PFSK-1 (cell line): Measurements from ENCODE around the gene ERFE.

Experiments
- FOXP2 ChIP-seq: optimal IDR thresholded peaks from 2 replicates; pipeline ENCODE3; 2011; ENCODE audit warnings: borderline replicate concordance, control low read depth, inconsistent platforms; ENCODE audit not compliant: insufficient read depth; ENCODE audit errors: extremely low read length, extremely low read depth
- POLR2AphosphoS5 ChIP-seq: IDR thresholded peaks from 2 replicates; pipeline ENCODE4 v1.6.1; 2012; ENCODE audit warnings: low read depth, mild to moderate bottlenecking, control low read depth, low read length, moderate library complexity
- TAF1 ChIP-seq: IDR thresholded peaks from 2 replicates; pipeline ENCODE4 v1.6.1; 2012; ENCODE audit warnings: low read length, control low read depth, borderline replicate concordance; ENCODE audit not compliant: insufficient read depth

- TF ChIP-seq POLR2AphosphoS5 = no peak
- no peak for TF ChIP-seq TAF1
- no peak for TF ChIP-seq FOXP2
Measured at GRCh38 chr2:238145046-238145445, 13.7 kb upstream of the ERFE start.
